COLO829 (cell line): ENCODE results near the gene COG7.
"Not testable (repeated sequence)": the region's sequence is repeated elsewhere in the genome, so short reads cannot be mapped to it uniquely, and the experiment has no call there.

Experiments
- DNase-seq: peaks from one replicate; pipeline ENCODE4 v3.0.0; 2012; ENCODE audit warnings: low spot score

The COG7 gene

DNA sequence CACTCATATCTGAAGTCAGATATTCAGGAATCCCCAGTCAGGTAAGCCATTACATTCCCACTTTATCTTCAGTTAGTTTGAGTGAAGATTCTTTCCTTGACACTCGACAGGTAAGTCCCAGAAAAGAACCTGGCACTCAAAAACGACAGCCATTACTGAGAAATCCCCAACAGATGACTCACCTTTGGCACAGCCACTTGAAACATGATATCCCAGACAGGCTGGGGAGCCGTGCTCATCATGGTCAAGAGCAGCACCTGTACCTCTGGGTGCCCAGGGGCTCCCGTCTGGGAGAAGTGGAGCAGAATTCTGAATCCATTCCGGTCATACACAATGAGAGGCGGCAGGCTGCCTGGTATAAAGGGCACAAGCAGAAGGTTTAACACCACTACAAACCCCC, 16.8 kb upstream of the COG7 start:
- no peak for DNase-seq

DNA sequence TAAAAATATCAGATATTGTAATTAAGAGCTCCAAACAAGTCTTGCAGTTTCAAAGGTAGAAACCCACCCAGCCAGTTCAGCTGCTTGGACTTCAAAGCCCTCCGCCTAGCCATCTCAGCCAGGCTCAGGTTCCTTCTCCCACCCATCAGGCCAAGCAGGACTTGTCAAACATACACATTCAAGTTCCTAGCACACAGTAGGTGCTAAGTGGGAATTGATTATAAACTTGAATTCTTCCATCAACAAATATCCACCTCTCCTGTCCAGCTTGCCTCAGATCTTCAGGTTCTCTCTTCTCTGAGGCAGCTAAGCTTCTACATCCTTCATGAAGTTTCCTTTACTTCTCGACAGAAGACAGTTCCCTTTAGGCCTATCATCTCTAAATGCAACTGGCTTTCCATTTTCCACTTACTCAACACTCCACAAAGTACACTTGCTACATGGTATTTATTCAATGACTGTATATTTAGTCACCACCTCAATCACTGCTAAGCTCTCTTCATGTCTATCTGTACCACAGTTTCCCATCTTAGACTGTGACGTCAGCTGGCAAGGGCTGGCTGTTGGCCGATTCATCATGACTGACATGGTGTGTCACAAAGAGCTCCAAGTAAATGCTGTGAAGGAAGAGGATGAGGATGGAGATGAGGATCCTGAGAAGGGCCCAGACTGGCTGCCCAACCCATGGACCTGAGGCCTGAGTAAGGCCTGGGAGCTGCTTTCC, 13.3 kb upstream of the COG7 start:
- no peak for DNase-seq

DNA sequence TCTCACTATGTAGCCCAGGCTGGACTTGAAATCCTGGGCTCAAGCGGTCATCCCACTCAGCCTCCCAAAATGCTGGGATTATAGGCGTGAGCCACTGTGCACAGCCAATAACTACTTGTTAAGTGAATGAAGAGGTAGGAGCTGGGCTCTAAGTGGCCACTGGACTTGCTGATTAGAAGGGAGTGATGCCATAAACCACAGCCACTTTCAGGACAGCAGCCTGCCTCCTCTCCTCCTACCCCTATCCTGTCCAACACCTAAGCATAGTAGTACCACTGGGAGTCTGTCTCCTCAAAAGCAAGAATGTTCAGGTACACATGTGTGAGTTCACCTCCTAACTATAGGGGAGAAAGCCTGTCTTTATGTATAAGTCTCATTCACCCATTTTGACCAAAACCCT, 12.2 kb upstream of the COG7 start:
- no peak for DNase-seq

DNA sequence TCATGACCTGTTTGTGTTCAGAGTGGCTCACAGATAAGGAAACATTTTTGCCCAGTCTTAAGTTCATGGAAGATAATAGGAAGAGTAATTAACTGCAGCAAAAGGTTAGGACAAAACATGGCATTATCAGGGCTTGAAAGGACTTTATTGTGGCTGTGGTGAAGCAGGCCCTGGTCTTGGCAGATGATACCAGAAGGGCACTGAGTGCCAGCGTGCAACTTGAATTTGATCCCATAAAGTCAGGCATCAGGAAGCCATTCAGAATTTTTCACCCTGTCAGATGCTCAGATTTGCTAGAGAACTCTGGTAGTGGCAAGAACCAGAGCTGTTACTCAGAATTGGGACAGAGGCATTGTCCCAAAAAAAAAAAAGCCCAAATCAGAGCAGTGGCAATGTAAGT, 11.2 kb upstream of the COG7 start:
- DNase-seq: peak; percentile 45

DNA sequence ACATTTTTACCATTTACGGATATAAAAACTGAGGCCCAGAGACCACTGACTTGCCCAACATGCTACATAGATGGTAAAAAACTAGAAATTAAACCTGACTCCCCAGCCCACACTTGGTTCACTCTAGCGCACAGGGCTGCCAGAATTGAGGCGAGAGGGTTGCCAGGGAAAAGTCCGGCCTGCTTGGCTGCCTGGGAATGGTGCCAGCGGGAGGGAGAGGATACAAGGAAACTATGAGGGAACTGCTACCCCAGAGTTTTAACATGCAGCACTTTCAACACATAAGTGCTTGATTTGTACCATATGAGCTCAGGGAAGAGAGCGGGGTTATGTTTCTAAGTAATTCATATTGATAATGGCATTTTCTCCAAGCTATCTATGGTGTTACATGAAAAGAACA, 10.0 kb upstream of the COG7 start:
- DNase-seq: not testable (repeated sequence)

DNA sequence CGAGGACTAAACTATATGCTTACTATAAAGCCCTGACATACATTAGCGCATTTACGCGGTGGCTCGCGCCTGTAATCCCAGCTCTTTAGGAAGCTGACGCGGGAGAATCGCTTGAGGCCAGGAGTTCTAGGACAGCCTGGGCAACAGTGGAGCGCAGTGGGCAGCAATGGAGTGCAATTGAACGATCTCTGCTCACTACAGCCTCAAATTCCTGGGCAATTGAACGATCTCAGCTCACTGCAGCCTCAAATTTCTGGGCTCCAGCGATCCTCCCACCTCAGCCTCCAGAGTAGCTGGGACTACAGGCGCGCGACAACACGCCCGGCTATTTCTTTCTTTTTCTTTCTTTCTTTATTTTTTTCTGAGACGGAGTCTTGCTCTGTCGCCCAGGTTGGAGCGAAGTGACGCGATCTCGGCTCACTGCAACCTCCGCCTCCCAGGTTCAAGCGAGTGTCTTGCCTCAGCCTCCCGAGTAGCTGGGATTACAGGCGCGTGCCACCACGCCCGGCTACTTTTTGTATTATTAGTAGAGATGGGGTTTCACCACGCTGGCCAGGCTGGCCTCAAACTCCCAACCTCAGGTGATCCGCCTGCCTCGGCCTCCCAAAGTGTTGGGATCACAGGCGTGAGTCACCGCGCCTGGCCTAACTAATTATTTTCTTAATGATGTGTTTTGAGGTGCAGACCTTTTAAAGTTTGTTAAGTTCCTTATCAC, 506 bp upstream of the COG7 start:
- no peak for DNase-seq

DNA sequence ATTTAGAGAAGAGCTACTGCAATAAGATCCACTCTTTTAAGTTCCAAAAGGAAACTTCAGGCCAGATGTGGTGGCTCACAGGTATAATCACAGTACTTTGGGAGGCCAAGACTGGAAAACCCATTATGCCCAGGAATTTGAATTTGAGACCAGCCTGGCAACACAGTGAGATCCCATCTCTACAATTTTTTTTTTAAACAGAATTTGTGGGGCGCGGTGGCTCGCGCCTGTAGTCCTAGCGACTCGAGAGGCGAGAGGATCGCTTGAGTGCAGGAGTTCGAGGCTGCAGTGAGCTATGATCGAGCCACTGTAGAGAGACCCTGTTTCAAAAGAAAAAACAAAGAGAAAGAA, 793 bp downstream of the COG7 start:
- no peak for DNase-seq

DNA sequence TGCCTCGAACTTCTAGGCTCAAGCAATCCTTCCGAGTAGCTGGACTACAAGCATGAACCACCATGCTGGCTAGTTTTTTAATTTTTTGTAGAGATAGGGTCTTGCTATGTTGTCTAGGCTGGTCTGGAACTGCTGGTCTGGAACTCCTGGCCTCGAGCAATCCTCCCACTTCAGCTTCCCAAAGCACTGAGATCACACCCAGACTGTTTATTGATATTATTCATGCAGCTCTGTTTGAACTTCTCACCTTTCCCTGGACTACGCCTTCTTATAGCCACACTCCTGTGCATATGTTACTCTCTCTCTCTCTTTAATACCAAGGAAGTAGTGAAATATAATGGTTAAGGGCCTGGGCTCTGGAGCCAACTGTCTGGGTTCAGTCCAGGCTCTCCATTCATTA, 4.6 kb downstream of the COG7 start:
- no peak for DNase-seq

DNA sequence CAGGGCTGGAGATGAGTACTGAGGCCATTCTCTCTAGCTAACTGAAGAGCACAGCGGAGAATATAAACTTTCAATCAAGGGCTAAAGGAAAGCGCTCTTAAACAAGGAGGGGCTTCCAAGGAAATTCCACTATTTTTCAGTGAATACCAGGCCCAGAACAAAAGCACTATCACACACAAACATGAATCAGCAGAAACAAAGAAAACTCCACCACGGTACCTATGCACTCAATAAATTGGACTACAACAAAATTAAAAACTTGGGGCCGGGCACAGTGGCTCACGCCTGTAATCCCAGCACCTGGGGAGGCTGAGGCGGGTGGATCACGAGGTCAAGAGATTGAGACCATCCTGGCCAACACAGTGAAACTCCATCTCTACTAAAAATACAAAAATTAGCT, 15.4 kb downstream of the COG7 start:
- DNase-seq: not testable (repeated sequence)

DNA sequence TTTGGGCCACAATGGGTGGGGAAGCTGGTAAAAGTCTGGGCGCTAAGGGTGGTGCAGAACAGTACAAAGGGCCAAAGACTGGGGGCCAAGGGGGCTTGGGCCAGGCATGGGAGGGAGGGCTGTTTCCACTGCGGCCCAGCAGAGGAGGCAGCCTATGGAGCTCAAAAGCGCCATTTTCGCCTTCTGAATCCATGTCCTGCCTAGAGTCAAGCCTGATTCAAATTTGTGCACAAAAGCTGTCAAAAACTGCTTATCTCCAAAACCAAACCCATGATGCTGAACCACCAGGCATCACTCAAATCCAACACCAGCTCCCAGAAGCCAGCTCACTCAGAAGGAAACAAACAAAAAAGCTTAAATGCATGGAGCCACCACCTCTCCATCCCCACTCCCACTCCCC, 16.0 kb downstream of the COG7 start:
- no peak for DNase-seq

DNA sequence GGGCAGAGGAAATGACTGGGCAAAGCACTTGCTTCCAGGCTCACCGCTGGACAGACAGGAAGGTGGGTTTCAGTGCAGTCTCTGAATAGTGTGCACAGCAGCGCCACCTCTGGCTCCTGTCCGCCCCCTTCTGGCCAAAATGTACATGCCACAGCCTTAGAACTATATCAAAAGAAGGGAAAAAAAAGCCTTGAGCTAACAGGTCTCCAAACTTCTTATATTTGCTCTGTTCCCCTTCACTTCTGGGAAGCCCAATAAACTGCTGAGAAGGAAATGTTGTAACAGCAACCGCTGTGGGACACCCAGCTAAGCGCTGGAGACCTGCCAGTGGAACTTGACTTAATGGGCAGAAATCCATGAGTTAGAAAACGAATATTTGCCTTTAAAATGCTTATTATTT, 17.5 kb downstream of the COG7 start:
- DNase-seq: peak; percentile 63

DNA sequence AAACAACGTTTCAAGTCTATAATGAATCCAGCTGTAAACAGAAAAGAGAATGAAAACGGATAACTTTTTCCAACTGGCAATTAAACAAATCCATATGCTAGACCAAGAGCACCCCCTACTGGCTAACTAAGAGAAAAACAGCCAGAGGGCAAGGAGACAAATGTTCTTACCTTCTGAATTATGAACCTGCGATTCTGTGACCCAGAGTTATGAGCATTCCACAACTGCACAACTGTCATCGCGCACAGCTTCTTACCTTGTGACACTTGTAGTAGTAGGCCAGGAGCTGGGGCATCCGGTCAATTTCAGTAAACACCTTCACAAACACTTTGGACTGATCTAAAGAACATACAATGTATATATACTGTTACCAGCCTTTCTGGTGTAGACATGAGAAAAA, 18.6 kb downstream of the COG7 start:
- DNase-seq: peak; percentile 76

DNA sequence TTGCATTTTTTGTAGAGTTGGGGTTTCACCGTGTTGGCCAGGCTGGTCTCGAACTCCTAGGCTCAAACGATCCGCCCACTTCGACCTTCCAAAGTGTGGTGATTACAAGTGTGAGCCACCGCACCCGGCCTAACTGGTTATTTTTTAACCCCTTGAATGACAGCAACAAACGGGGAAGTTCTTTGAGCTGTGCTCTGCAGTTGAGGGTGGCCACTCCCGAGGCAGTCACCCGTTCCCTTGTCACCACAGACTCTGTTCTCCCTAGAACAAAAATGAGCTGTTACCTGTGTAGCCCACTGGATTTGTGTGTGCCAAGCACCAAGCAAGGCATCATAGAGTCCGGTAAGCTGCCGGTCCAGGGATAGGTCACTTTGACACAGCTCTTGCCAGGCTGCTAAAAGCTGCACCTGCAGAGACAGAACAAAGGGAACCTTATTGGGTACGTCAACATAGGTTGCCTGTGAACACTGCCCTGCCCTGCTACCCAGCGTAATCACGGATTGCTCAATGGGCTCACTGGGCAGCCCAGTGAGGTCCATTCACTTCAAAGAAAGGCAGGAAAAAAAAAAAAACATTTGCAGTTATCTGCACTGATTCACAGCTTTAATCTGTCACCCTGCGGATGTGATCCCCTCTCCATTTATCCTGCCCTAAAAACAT, 19.6 kb downstream of the COG7 start:
- DNase-seq: no peak

DNA sequence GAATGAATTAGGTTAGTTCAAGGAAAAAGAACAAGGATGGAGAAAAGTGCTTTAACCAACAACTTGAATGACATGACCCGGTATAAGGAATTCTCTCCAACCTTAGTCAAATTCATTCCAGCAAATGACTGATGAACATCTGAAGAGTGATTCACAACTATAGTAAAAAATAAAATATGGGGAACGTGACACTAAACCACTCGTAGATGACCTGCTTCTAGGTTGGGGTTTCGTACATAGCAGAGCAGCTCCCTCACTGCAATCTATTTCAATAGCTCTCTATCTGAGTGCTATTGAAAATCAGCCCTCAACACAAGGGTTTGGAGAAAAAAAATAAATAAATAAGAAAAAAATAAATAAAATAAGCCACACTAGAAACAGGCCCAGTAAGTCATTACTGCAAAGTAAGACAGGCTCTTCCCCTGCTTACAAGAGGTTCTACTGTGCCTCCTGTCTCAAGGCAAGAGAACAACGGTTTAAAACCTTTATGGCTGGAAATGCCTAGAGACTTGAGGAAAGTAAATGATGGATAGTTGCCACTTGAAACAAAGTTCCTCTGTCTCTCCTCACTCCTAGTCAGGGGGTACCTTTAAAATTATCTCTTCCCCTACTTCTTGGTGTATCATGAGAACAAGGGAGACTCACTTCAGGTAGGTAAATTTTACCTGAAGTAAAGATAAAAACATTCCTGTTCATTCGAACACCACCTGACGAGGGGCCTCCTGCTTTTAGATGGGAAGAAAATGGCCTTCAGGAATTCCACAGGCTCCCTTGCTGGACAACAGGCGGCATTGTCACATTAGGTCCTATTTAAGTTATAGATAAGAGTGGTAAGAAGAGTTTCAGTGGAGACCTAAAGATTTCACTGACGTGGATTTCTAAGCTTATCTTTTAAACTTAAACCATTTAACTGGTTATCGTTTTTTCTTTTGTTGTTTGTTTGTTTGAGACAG, 20.5 kb downstream of the COG7 start:
- no peak for DNase-seq

DNA sequence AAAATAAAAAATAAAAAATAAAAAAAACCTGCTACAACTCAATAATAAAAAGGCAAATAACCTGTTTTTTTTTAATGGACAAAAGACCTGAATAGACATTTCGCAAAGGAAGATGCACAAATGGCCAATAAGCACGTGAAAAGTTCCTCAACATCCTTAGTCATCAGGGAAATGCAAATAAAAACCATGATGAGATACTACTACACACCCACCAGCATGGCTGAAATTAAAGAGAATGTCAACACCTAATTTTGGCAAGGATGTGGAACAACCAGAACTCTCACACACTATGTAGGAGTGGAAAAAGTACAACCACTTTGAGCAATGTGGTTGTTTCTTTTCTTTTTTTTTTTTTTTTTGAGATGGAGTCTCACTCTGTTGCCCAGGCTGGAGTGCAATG, 24.6 kb downstream of the COG7 start:
- no peak for DNase-seq

DNA sequence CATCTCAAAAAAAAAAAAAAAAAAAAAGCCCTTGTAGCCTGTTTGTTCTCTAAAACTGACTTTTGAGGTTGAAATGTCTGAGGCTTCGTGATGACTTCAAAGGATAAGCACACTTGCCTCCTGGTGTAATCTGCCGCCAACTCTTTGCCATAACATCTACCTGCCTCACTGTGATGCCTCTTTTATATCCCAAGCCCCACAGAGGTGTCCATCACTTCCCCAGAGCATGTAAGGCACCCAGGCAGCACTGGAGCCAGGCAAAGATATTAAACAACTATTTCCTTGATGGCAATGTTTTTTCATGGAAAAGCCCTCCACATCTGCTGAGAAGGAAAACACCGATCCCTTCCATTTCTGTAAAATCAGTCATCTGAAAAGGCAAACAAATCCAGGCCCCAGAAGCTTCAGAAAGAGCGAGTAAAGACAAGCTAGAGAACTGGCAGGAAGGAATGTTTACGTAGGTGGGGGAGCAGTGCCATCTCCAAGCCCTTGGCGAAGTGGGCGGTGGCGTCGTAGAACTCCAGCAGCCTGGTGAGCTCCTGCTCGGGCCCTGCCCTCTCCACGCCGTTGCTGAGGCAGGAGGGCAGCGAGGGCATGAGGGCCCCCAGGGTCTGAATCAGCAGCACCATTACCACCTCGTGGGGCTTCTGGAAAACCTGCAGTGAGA, 28.6 kb downstream of the COG7 start:
- no peak for DNase-seq

DNA sequence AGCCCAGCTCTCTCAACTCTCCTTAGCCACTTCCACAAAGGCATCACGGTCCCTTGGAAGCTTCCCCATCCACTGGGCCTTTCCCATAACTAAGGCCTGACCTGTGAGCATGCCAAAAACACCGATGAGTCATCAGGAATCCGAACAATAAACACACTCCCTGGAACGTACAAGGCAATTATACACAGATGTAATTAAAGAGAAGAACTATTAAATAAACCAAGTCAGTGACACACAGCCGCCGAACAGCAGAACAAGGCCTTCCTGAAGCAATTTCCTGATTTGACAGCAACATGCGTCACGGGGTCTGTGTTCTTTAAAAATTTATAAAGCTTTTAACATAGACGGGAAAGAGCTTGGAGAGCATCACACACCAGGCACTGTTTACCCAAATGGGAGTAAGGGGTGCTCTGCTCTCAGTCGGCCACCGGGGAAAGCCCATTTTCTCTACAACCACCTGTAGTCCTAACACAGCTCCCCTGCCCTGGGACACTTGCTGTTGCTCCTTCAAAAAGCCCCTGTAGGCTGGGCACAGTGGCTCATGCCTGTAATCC, 29.4 kb downstream of the COG7 start:
- DNase-seq: peak; percentile 75

DNA sequence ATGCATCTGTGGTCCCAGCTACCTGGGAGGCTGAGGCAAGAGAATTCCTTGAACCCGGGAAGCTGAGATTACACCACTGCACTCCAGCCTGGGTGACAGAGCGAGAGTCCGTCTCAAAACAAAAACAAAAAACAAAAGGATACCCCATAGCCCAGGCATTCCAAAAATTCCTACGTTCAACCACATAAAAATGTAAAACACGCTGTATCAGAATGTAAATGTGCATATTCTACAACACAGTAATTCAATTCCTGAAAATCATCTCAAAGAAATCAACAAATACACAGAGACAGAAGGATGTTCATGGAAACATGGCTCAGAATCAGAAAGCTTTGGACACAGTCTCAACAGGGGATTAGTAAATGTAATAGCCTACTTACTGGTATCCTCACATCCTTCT, 33.0 kb downstream of the COG7 start:
- DNase-seq: no peak

DNA sequence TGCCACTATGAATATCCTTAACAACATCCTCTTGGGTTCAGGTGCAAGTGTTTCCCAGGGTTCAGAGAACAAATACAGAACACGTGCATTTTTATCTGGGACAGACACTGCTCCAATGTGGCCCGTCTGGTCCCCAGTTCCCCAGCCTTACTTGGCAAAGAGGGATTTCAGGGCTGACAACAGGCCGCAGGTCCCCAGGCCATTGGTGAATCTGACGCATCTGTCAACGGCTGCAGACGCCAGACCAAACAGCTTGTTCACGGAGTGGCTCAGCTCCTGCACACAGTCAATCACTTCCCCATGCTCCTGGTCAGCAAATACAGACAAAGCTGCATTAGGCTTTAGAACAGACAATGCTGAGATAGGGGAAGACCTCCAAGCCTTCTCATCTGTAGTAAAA, 36.2 kb downstream of the COG7 start:
- DNase-seq: no peak

DNA sequence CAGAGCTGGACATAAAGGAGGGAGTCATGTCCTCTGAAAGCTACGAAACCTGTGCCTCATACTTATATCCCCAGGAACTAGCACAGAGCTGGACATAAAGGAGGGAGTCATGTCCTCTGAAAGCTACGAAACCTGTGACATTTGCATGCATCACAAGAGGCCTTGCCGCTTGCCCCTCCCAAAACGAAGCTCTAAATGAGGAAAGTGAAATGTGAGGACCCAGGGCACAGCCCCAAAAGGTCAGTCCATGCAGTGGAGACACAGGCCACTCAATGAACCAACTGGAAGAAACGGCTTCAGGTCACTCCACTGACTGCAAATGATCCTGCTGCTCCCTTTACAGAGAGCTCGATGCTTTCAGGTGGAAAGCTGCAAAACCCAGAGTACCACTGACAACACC, 38.3 kb downstream of the COG7 start:
- no peak for DNase-seq

DNA sequence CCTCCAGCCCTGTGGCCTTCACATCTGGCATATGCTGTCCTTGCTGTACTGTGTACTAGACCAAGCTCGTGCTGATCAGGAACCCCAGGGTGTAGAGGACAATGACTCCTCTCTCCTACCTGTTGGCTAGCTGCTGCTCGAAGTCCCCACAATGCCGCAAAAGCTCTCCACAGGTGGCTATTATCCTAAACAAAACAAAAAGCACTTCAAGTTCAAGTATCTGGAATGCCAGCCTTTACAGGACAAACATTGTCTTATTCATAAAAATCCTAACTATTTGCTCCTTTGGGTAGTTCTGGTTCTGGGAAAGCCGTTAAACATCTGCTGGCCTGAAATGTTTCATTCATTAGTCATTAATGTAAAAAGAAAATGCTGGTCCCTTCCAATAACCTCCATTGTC, 42.8 kb downstream of the COG7 start:
- no peak for DNase-seq

DNA sequence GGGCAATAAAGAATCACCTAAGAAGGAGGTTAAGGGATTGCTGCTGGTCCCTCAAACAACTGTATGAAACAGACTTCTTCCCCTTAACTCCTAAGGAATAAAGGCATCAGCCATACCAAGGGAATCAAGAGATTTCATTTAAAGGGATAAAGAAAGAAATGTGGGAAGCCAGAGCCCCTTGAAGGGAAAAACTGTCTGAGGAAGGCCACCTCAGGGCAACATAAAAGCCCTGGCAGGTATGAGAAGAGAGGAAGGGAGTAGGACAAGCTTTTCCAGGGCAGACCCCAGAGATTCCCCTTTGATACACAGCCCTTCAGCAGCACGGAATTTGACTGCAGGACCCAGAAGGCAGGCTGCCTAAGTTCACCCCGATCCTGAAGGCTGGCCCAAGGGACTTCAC, 43.5 kb downstream of the COG7 start:
- no peak for DNase-seq
